SK-N-SH (cell line): ENCODE data around the gene ULBP1. TPM values are rescaled to one million over a fixed set of nuclear protein-coding genes. Genes with fewer than 3 reads are reported as not detected.

Experiments used
- CTCF ChIA-PET: fragments of 300-600, 350-600 bp; formaldehyde crosslinking; extraction: SDS; loops from one replicate; lab custom pipeline; 2021; lab: Yijun Ruan, JAX
- POLR2A ChIA-PET: fragments of 350-600 bp; sonication (Branson Sonifier 250); formaldehyde crosslinking; extraction: SDS; loops from one replicate; lab custom pipeline; 2020; ENCODE audit warnings: antibody characterized with exemption, inconsistent platforms; lab: Yijun Ruan, JAX
- DNase-seq: peaks from one replicate; pipeline ENCODE4 v3.0.0; 2012
- H2AFZ ChIP-seq: fragments of 200-600 bp; sonication (generic); 2 replicates; pipeline ENCODE4 v1.8.1; 2016; ENCODE audit warnings: antibody characterized with exemption, mild to moderate bottlenecking, low read depth
- H3F3A ChIP-seq: fragments of 200-600 bp; sonication (generic); replicated peaks from 2 replicates; pipeline ENCODE3; 2016; ENCODE audit warnings: antibody characterized with exemption, mild to moderate bottlenecking; ENCODE audit not compliant: insufficient read depth
- H3K27ac ChIP-seq, 2 experiments: fragments of 200-500 bp in 1 of 2; fragments of 200-600 bp in 1 of 2; sonication (Bioruptor generic) in 1 of 2; sonication (generic), shearing (Covaris generic) in 1 of 2; 2 replicates each; pipeline versions ENCODE4 v1.5.1 to v1.6.1; 2014 to 2016; ENCODE audit warnings: low read depth in 2 of 2, inconsistent platforms in 1 of 2, low read length in 1 of 2, mild to moderate bottlenecking in 1 of 2, mixed read lengths in 1 of 2
- H3K27me3 ChIP-seq: fragments of 200-600 bp; sonication (generic), shearing (Covaris generic); 2 replicates; pipeline ENCODE4 v1.6.1; 2016; ENCODE audit warnings: mixed run types; ENCODE audit not compliant: insufficient read depth
- H3K36me3 ChIP-seq, 2 experiments: fragments of 200-500 bp in 1 of 2; fragments of 200-600 bp in 1 of 2; sonication (Bioruptor generic) in 1 of 2; sonication (generic) in 1 of 2; replicated peaks in 1 of 2; 2 replicates each; pipeline versions ENCODE3 to v1.5.1; 2014 to 2016; ENCODE audit warnings: low read length in 1 of 2, mild to moderate bottlenecking in 1 of 2; ENCODE audit not compliant: insufficient read depth in 2 of 2, control insufficient read depth in 1 of 2
- H3K4me1 ChIP-seq, 2 experiments: fragments of 200-500 bp in 1 of 2; fragments of 200-600 bp in 1 of 2; sonication (Bioruptor generic) in 1 of 2; sonication (generic), shearing (Covaris generic) in 1 of 2; 2 replicates each; pipeline versions ENCODE4 v1.5.1 to v1.6.1; 2014 to 2016; ENCODE audit warnings: low read depth in 1 of 2, low read length in 1 of 2, mixed run types in 1 of 2; ENCODE audit not compliant: insufficient read depth in 2 of 2, control insufficient read depth in 1 of 2
- H3K4me2 ChIP-seq: fragments of 200-600 bp; sonication (generic), shearing (Covaris generic); 2 replicates; pipeline ENCODE4 v1.6.1; 2017; ENCODE audit warnings: mixed run types
- H3K4me3 ChIP-seq, 2 experiments: fragments of 200-500 bp in 1 of 2; fragments of 200-600 bp in 1 of 2; sonication (Bioruptor generic) in 1 of 2; sonication (generic), shearing (Covaris generic) in 1 of 2; 2 replicates each; pipeline versions ENCODE4 v1.5.1 to v1.8.1; 2014 to 2016; ENCODE audit warnings: low read depth in 2 of 2, inconsistent platforms in 1 of 2, low read length in 1 of 2, mild to moderate bottlenecking in 1 of 2, mixed read lengths in 1 of 2, moderate library complexity in 1 of 2
- H3K79me2 ChIP-seq: fragments of 200-600 bp; sonication (generic); 2 replicates; pipeline ENCODE4 v1.8.1; 2017; ENCODE audit warnings: mild to moderate bottlenecking; ENCODE audit not compliant: insufficient read depth
- H3K9ac ChIP-seq: fragments of 200-600 bp; sonication (generic); 2 replicates; pipeline ENCODE4 v1.6.1; 2017; ENCODE audit warnings: mixed run types
- H3K9me2 ChIP-seq: fragments of 200-600 bp; sonication (generic); 2 replicates; pipeline ENCODE4 v1.6.1; 2017; ENCODE audit warnings: mixed run types
- H3K9me3 ChIP-seq: fragments of 200-600 bp; sonication (generic); 2 replicates; pipeline ENCODE4 v1.6.1; 2017; ENCODE audit warnings: mixed run types, mild to moderate bottlenecking, moderate library complexity
- H4K20me1 ChIP-seq: fragments of 200-600 bp; sonication (generic); 2 replicates; pipeline ENCODE4 v1.6.1; 2017; ENCODE audit warnings: mild to moderate bottlenecking, mixed run types; ENCODE audit not compliant: insufficient read depth
- CTCF ChIP-seq: fragments of 200-600 bp; sonication (generic); IDR thresholded peaks from 2 replicates; pipeline ENCODE4 v1.6.1; 2017; ENCODE audit warnings: antibody characterized with exemption, mild to moderate bottlenecking, moderate library complexity
- ELF1 ChIP-seq: IDR thresholded peaks from 2 replicates; pipeline ENCODE4 v1.4.0; 2012
- EP300 ChIP-seq, 2 experiments: IDR thresholded peaks; 2 replicates each; pipeline versions ENCODE4 v1.4.0 to v1.6.1; 2012; ENCODE audit warnings: borderline replicate concordance in 1 of 2, low read depth in 1 of 2, low read length in 1 of 2
- FOSL2 ChIP-seq: IDR thresholded peaks from 2 replicates; pipeline ENCODE4 v1.4.0; 2012; ENCODE audit warnings: low read depth, mild to moderate bottlenecking, moderate library complexity, borderline replicate concordance
- FOXJ3 ChIP-seq: sonication (generic); formaldehyde crosslinking; IDR thresholded peaks from 2 replicates; pipeline ENCODE4 v1.5.1; 2020; ENCODE audit warnings: mild to moderate bottlenecking, missing genetic modification reagents
- MEF2A ChIP-seq: IDR thresholded peaks from 2 replicates; pipeline ENCODE4 v1.4.0; 2012; ENCODE audit warnings: low read depth, borderline replicate concordance
- NFIC ChIP-seq: IDR thresholded peaks from 2 replicates; pipeline ENCODE4 v1.4.0; 2012; ENCODE audit warnings: borderline replicate concordance
- NRF1 ChIP-seq: IDR thresholded peaks from 2 replicates; pipeline ENCODE4 v1.6.1; 2012; ENCODE audit warnings: low read depth, mild to moderate bottlenecking, low read length
- RAD21 ChIP-seq: IDR thresholded peaks from 2 replicates; pipeline ENCODE4 v1.6.1; 2012; ENCODE audit warnings: mild to moderate bottlenecking, low read length
- RCOR1 ChIP-seq: fragments of 150-350 bp; IDR thresholded peaks from 2 replicates; pipeline ENCODE4 v1.6.1; 2017; ENCODE audit warnings: antibody characterized with exemption, low read length
- RFX5 ChIP-seq: IDR thresholded peaks from 2 replicates; pipeline ENCODE4 v1.6.1; 2012; ENCODE audit warnings: mild to moderate bottlenecking, improper control_type of control experiment, low read length
- SIN3A ChIP-seq: IDR thresholded peaks from 2 replicates; pipeline ENCODE4 v1.6.1; 2012; ENCODE audit warnings: low read depth, mild to moderate bottlenecking, low read length, moderate library complexity, borderline replicate concordance
- SMC3 ChIP-seq: IDR thresholded peaks from 2 replicates; pipeline ENCODE4 v1.6.1; 2012; ENCODE audit warnings: low read depth, low read length, improper control_type of control experiment
- USF1 ChIP-seq: IDR thresholded peaks from 2 replicates; pipeline ENCODE4 v1.4.0; 2012; ENCODE audit warnings: low read depth, borderline replicate concordance
- YY1 ChIP-seq: IDR thresholded peaks from 2 replicates; pipeline ENCODE4 v1.4.0; 2012; ENCODE audit warnings: low read depth, mild to moderate bottlenecking
- WGBS: methylation state at CpG from one replicate; pipeline ENCODE4 v1.1.6; 2017; ENCODE audit warnings: low lambda C conversion rate; 5-methylcytosine and 5-hydroxymethylcytosine counted together
- polyA plus RNA-seq, 3 experiments: library from polyadenylated mRNA; depleted of rRNA; stranded (reverse); fragments of >200 nt; gene quantifications; 2 replicates each; pipeline ENCODE4 v1.2.3, GENCODE V29; 2012
- TF ChIP-seq, protein P1 (sequence below): fragments of 150-350 bp; IDR thresholded peaks from 2 replicates; pipeline ENCODE4 v1.6.1; 2016; ENCODE audit warnings: mild to moderate bottlenecking, low read depth, low read length
- TF ChIP-seq, protein P2 (sequence below): IDR thresholded peaks from 2 replicates; pipeline ENCODE4; 2012
- TF ChIP-seq, protein P3 (sequence below): fragments of 150-350 bp; IDR thresholded peaks from 2 replicates; pipeline ENCODE4 v1.6.1; 2017; ENCODE audit warnings: antibody characterized with exemption, low read length, low read depth, borderline replicate concordance

Gene ULBP1
- polyA plus RNA-seq, 1 of the 3 experiments (the other 2 are of a cell fraction), result 0.02 TPM

DNA sequence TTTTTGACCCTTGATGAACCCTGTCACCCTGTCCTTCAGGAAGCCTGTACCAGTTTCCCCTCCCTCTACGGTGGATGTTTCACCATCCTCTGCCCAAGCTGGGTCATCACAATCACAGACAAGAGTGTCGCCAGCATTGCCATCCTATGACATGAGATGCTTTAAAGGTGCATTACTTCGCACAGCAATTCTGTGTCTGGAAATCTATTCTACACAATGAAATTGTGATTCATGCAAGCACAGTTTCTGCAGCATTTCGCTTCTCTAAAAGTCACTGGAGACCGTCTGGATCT, 24.4 kb upstream of the ULBP1 start:
- H3K9ac ChIP-seq, result no peak overlapping the region
- CTCF ChIA-PET, result no interaction called here
- no peaks in the 10 kb centered on the region for H3K79me2 ChIP-seq

GRCh38 chr6:149939909-149940671, 23.7 kb upstream of the ULBP1 start:
- no peak overlapping the region for H3K27ac ChIP-seq
- POLR2A ChIA-PET, result no interaction called here
- H3K79me2 ChIP-seq, result no peaks in the 10 kb centered on the region
- peaks cover 0 to 8% of the 10 kb centered on the region in 2 experiments; a peak in 1 of 4 replicates for H3K4me1 ChIP-seq
- TF ChIP-seq SIN3A (no peak), CTCF (no peak), NRF1 (no peak), SMC3 (no peak), YY1 (no peak), RFX5 (no peak), NFIC (no peak), ELF1 (no peak), USF1 (no peak), RAD21 (no peak), MEF2A (no peak), FOXJ3 (CRISPR knock-in tag) (no peak)
- TF ChIP-seq, protein P1, sequence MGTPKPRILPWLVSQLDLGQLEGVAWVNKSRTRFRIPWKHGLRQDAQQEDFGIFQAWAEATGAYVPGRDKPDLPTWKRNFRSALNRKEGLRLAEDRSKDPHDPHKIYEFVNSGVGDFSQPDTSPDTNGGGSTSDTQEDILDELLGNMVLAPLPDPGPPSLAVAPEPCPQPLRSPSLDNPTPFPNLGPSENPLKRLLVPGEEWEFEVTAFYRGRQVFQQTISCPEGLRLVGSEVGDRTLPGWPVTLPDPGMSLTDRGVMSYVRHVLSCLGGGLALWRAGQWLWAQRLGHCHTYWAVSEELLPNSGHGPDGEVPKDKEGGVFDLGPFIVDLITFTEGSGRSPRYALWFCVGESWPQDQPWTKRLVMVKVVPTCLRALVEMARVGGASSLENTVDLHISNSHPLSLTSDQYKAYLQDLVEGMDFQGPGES, result no peak
- TF ChIP-seq, protein P2, sequence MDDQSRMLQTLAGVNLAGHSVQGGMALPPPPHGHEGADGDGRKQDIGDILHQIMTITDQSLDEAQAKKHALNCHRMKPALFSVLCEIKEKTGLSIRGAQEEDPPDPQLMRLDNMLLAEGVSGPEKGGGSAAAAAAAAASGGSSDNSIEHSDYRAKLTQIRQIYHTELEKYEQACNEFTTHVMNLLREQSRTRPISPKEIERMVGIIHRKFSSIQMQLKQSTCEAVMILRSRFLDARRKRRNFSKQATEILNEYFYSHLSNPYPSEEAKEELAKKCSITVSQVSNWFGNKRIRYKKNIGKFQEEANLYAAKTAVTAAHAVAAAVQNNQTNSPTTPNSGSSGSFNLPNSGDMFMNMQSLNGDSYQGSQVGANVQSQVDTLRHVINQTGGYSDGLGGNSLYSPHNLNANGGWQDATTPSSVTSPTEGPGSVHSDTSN, result no peak
- TF ChIP-seq, all 33 proteins: peak for 0
- H3K4me2 ChIP-seq, result no peak overlapping the region
- H3K9me2 ChIP-seq, result no peaks in the 10 kb centered on the region
- H4K20me1 ChIP-seq, result no peaks in the 10 kb centered on the region
- no peaks in the 10 kb centered on the region for H3K36me3 ChIP-seq
- no peak overlapping the region for H3K9ac ChIP-seq
- CTCF ChIA-PET, result interaction anchor here (0.9 to 1.9 kb wide), 3 partner anchors 15 to 77 kb away, joined by 3 to 13 read pairs (median 4); no protein-coding TSS in a partner anchor
- no peaks in the 10 kb centered on the region for H3K9me3 ChIP-seq
- 17% methylated on average over 5 of the region's 6 CpGs for WGBS
- no peak overlapping the region for H2AFZ ChIP-seq
- peaks cover 4% of the 10 kb centered on the region for H3F3A ChIP-seq
- no peak for DNase-seq
- H3K4me3 ChIP-seq, result no peak overlapping the region
- H3K27me3 ChIP-seq, result peaks cover 48% of the 10 kb centered on the region

More for the DNA sequence above, 24.4 kb upstream of the ULBP1 start:
- TF ChIP-seq RCOR1 (no peak), FOSL2 (no peak), USF1 (no peak), NFIC (no peak), EP300 (IDR thresholded peaks at IDR 0.05; ENCODE audit: borderline replicate concordance in 1 of 2, low read depth in 1 of 2, low read length in 1 of 2) (no peak), YY1 (no peak)
- TF ChIP-seq, protein P3, sequence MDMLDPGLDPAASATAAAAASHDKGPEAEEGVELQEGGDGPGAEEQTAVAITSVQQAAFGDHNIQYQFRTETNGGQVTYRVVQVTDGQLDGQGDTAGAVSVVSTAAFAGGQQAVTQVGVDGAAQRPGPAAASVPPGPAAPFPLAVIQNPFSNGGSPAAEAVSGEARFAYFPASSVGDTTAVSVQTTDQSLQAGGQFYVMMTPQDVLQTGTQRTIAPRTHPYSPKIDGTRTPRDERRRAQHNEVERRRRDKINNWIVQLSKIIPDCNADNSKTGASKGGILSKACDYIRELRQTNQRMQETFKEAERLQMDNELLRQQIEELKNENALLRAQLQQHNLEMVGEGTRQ, result no peak
- TF ChIP-seq, all 33 proteins: peak for 0
- POLR2A ChIA-PET, result no interaction called here
- Histone ChIP-seq H4K20me1 (no peaks in the 10 kb centered on the region), H3F3A (peaks cover 4% of the 10 kb centered on the region), H2AFZ (no peak overlapping the region), H3K9me3 (no peaks in the 10 kb centered on the region), H3K9me2 (no peaks in the 10 kb centered on the region), H3K36me3 (no peaks in the 10 kb centered on the region), H3K4me1 (peaks cover 0 to 8% of the 10 kb centered on the region in 2 experiments; a peak in 1 of 4 replicates), H3K27ac (no peak overlapping the region), H3K27me3 (peaks cover 48% of the 10 kb centered on the region), H3K4me2 (peak overlapping the region; percentile 79), H3K4me3 (peak overlapping the region in 1 of 2 experiments; percentile 56; a peak in 1 of 4 replicates)
- DNase-seq, result no peak
- 8% methylated on average over 5 of the region's 5 CpGs for WGBS
